ENCODE results near the gene SETBP1.

DNA sequence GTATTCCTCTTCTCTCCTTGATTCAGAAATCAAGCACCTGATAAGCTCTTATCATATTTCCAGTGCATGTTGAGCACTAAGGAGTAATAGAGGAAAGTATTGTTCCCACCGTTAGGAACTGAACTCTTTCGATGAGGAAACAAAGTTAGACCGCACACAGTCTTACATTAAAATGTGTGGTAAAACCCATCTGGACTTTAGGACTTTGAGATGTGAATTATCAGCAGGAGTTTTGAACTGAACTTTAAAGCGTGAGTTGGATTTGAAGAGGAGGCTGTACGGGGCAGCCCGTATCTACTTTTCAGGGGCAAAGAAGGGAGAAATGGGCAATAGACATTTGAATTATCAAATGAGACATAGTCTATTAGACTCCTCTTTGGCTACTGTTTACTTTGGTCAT lies 134.4 kb downstream of the SETBP1 start:
- TF ChIP-seq, protein P1, sequence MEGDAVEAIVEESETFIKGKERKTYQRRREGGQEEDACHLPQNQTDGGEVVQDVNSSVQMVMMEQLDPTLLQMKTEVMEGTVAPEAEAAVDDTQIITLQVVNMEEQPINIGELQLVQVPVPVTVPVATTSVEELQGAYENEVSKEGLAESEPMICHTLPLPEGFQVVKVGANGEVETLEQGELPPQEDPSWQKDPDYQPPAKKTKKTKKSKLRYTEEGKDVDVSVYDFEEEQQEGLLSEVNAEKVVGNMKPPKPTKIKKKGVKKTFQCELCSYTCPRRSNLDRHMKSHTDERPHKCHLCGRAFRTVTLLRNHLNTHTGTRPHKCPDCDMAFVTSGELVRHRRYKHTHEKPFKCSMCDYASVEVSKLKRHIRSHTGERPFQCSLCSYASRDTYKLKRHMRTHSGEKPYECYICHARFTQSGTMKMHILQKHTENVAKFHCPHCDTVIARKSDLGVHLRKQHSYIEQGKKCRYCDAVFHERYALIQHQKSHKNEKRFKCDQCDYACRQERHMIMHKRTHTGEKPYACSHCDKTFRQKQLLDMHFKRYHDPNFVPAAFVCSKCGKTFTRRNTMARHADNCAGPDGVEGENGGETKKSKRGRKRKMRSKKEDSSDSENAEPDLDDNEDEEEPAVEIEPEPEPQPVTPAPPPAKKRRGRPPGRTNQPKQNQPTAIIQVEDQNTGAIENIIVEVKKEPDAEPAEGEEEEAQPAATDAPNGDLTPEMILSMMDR (tag by site-specific recombination; IDR thresholded peaks at IDR 0.05) = no peak
- TF ChIP-seq ZNF274 (IDR thresholded peaks at IDR 0.05; ENCODE audit: low read length) (no peak), ZNF274 (tag by site-specific recombination; IDR thresholded peaks at IDR 0.05; ENCODE audit: borderline replicate concordance) (no peak), ZNF132 (tag by site-specific recombination; IDR thresholded peaks at IDR 0.05; ENCODE audit: borderline replicate concordance) (no peak), ZNF211 (tag by site-specific recombination; IDR thresholded peaks at IDR 0.05; ENCODE audit: low read depth) (no peak), ZSCAN30 (tag by site-specific recombination; IDR thresholded peaks at IDR 0.05) (no peak), ZEB2 (tag by site-specific recombination; IDR thresholded peaks at IDR 0.05) (no peak), ZNF157 (tag by site-specific recombination; IDR thresholded peaks at IDR 0.05) (no peak), ZFP37 (tag by site-specific recombination; IDR thresholded peaks at IDR 0.05) (no peak)
- TF ChIP-seq, protein P2, sequence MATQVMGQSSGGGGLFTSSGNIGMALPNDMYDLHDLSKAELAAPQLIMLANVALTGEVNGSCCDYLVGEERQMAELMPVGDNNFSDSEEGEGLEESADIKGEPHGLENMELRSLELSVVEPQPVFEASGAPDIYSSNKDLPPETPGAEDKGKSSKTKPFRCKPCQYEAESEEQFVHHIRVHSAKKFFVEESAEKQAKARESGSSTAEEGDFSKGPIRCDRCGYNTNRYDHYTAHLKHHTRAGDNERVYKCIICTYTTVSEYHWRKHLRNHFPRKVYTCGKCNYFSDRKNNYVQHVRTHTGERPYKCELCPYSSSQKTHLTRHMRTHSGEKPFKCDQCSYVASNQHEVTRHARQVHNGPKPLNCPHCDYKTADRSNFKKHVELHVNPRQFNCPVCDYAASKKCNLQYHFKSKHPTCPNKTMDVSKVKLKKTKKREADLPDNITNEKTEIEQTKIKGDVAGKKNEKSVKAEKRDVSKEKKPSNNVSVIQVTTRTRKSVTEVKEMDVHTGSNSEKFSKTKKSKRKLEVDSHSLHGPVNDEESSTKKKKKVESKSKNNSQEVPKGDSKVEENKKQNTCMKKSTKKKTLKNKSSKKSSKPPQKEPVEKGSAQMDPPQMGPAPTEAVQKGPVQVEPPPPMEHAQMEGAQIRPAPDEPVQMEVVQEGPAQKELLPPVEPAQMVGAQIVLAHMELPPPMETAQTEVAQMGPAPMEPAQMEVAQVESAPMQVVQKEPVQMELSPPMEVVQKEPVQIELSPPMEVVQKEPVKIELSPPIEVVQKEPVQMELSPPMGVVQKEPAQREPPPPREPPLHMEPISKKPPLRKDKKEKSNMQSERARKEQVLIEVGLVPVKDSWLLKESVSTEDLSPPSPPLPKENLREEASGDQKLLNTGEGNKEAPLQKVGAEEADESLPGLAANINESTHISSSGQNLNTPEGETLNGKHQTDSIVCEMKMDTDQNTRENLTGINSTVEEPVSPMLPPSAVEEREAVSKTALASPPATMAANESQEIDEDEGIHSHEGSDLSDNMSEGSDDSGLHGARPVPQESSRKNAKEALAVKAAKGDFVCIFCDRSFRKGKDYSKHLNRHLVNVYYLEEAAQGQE (tag by site-specific recombination; IDR thresholded peaks at IDR 0.05) = no peak
- TF ChIP-seq, protein P3, sequence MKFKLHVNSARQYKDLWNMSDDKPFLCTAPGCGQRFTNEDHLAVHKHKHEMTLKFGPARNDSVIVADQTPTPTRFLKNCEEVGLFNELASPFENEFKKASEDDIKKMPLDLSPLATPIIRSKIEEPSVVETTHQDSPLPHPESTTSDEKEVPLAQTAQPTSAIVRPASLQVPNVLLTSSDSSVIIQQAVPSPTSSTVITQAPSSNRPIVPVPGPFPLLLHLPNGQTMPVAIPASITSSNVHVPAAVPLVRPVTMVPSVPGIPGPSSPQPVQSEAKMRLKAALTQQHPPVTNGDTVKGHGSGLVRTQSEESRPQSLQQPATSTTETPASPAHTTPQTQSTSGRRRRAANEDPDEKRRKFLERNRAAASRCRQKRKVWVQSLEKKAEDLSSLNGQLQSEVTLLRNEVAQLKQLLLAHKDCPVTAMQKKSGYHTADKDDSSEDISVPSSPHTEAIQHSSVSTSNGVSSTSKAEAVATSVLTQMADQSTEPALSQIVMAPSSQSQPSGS (tag by site-specific recombination; IDR thresholded peaks at IDR 0.05; ENCODE audit: low read depth) = no peak
- TF ChIP-seq, protein P4, sequence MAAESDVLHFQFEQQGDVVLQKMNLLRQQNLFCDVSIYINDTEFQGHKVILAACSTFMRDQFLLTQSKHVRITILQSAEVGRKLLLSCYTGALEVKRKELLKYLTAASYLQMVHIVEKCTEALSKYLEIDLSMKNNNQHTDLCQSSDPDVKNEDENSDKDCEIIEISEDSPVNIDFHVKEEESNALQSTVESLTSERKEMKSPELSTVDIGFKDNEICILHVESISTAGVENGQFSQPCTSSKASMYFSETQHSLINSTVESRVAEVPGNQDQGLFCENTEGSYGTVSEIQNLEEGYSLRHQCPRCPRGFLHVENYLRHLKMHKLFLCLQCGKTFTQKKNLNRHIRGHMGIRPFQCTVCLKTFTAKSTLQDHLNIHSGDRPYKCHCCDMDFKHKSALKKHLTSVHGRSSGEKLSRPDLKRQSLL (tag by site-specific recombination; IDR thresholded peaks at IDR 0.05) = no peak
- TF ChIP-seq, protein P5, sequence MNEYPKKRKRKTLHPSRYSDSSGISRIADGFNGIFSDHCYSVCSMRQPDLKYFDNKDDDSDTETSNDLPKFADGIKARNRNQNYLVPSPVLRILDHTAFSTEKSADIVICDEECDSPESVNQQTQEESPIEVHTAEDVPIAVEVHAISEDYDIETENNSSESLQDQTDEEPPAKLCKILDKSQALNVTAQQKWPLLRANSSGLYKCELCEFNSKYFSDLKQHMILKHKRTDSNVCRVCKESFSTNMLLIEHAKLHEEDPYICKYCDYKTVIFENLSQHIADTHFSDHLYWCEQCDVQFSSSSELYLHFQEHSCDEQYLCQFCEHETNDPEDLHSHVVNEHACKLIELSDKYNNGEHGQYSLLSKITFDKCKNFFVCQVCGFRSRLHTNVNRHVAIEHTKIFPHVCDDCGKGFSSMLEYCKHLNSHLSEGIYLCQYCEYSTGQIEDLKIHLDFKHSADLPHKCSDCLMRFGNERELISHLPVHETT (tag by site-specific recombination; IDR thresholded peaks at IDR 0.05) = no peak
